ENCODE data around the gene SHMT2. TPM values are rescaled to one million over a fixed set of nuclear protein-coding genes. Genes with fewer than 3 reads are reported as not detected.

The SHMT2 gene
- total and polyA plus RNA-seq, 2 donors (not counting 3 experiments of a cell fraction or from before 2014, with no cell fraction given), result 155 to 243 TPM

DNA sequence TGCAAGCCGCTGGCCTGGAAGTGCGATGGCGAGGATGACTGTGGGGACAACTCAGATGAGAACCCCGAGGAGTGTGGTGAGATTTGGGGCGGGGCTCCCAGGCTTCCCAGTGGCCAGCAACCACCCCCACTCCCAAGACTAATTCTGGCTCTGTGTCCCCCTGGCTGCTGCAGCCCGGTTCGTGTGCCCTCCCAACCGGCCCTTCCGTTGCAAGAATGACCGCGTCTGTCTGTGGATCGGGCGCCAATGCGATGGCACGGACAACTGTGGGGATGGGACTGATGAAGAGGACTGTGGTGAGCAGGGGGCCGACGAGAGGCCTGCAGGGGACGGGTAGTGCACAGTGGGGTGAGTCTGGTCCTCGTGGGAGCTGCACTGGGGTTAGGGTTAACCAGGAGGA, 25.1 kb upstream of the SHMT2 start:
- H3K9me3 ChIP-seq (replicated peaks; ENCODE audit: control insufficient read depth, insufficient read depth, low read length), result no peaks in the 10 kb centered on the region
- DNase-seq (ENCODE audit: low read depth, low spot score), result no peak
- H4K20me1 ChIP-seq (replicated peaks; ENCODE audit: control insufficient read depth, extremely low read depth, insufficient read depth, low read length), result no peaks in the 10 kb centered on the region
- no peak overlapping the region for H3K4me3 ChIP-seq (replicated peaks in 1 of 3; ENCODE audit: insufficient read depth in 1 of 3, low read depth in 1 of 3, low read length in 3 of 3)
- intact Hi-C loops (cut with micrococcal nuclease), result no loop called here
- no peak overlapping the region for H3K4me2 ChIP-seq (ENCODE audit: insufficient read depth, low read length)
- H3K9me1 ChIP-seq (replicated peaks; ENCODE audit: control insufficient read depth, extremely low read depth, insufficient read depth, low read length), result no peaks in the 10 kb centered on the region
- BruUV-seq (replicated peaks), result no TSS peak
- H3K27ac ChIP-seq (ENCODE audit: insufficient read depth, low read depth, low read length), result no peak overlapping the region
- dilution Hi-C loops (cut with MboI; ENCODE audit: extremely low pct_ligation_motif_present, low sequenced_read_pairs), result no loop called here
- H3K9ac ChIP-seq (replicated peaks; ENCODE audit: extremely low read depth, insufficient read depth, low read length), result no peak overlapping the region
- no peak for TF ChIP-seq MYC (IDR thresholded peaks at IDR 0.05; ENCODE audit: low read depth, low read length)
- TF ChIP-seq, protein P1, sequence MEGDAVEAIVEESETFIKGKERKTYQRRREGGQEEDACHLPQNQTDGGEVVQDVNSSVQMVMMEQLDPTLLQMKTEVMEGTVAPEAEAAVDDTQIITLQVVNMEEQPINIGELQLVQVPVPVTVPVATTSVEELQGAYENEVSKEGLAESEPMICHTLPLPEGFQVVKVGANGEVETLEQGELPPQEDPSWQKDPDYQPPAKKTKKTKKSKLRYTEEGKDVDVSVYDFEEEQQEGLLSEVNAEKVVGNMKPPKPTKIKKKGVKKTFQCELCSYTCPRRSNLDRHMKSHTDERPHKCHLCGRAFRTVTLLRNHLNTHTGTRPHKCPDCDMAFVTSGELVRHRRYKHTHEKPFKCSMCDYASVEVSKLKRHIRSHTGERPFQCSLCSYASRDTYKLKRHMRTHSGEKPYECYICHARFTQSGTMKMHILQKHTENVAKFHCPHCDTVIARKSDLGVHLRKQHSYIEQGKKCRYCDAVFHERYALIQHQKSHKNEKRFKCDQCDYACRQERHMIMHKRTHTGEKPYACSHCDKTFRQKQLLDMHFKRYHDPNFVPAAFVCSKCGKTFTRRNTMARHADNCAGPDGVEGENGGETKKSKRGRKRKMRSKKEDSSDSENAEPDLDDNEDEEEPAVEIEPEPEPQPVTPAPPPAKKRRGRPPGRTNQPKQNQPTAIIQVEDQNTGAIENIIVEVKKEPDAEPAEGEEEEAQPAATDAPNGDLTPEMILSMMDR (IDR thresholded peaks at IDR 0.05; ENCODE audit: extremely low read depth in 1 of 2, insufficient read depth in 1 of 2, low read depth in 1 of 2, low read length in 2 of 2), result no peak
- no peak for TF ChIP-seq EZH2 (IDR thresholded peaks at IDR 0.05; ENCODE audit: borderline replicate concordance, low read depth, low read length, severe bottlenecking)
- no peak for TF ChIP-seq FOS (IDR thresholded peaks at IDR 0.05; ENCODE audit: borderline replicate concordance, insufficient read depth, low read length)
- no peak for TF ChIP-seq JUN (IDR thresholded peaks at IDR 0.05; ENCODE audit: borderline replicate concordance, insufficient read depth, insufficient read length, low read depth)
- no peak for TF ChIP-seq POLR2A (IDR thresholded peaks at IDR 0.05; ENCODE audit: low read depth, low read length)
- TF ChIP-seq, protein P2, sequence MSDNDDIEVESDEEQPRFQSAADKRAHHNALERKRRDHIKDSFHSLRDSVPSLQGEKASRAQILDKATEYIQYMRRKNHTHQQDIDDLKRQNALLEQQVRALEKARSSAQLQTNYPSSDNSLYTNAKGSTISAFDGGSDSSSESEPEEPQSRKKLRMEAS (IDR thresholded peaks at IDR 0.05; ENCODE audit: insufficient read depth, insufficient read length), result no peak
- TF ChIP-seq GATA2 (IDR thresholded peaks at IDR 0.05; ENCODE audit: insufficient read depth, insufficient read length, low read depth, low read length), result no peak
- no peak for TF ChIP-seq POLR2AphosphoS5 (IDR thresholded peaks at IDR 0.05; ENCODE audit: insufficient read depth, low read depth, low read length)
- H3K4me1 ChIP-seq (ENCODE audit: control insufficient read depth, extremely low read depth, insufficient read depth, low read length), result no peaks in the 10 kb centered on the region
- no peak overlapping the region for H2AFZ ChIP-seq (ENCODE audit: low read depth, low read length)
- no peaks in the 10 kb centered on the region for H3K79me2 ChIP-seq (ENCODE audit: control insufficient read depth, insufficient read depth, low read length)
- POLR2A ChIA-PET, result no interaction called here
- no peaks in the 10 kb centered on the region for H3K27me3 ChIP-seq (ENCODE audit: control insufficient read depth in 2 of 2, insufficient read depth in 2 of 2, low read length in 2 of 2)
- no peak for FAIRE-seq
- no peaks in the 10 kb centered on the region for H3K36me3 ChIP-seq (ENCODE audit: control insufficient read depth in 2 of 2, extremely low read depth in 1 of 2, insufficient read depth in 2 of 2, low read length in 2 of 2)
- CTCF ChIA-PET, result interaction anchor here (1.7 kb wide), 1 partner anchor 38 kb away, joined by 5 read pairs; no protein-coding TSS in a partner anchor
